Left ventricle myocardium superior (tissue), 1 donor: ENCODE data around the gene MKRN2OS. TPM values are rescaled to one million over a fixed set of nuclear protein-coding genes. Genes with fewer than 3 reads are reported as not detected.

ENCODE experiments used
- ATAC-seq: fragments of 200-7000 bp; cut with Tn5 transposase; one replicate; pipeline ENCODE4 v1.9.1; 2020; ENCODE audit warnings: mild to moderate bottlenecking, moderate library complexity
- DNase-seq: peaks from one replicate; pipeline ENCODE4 v3.0.0-alpha.2; 2020
- intact Hi-C: fragments of 100-400 bp; cut with micrococcal nuclease; formaldehyde crosslinking; loops from one replicate; pipeline ENCODE4 v1.11.0; 2022
- long read RNA-seq: library from polyadenylated mRNA; unstranded; transcript quantifications from one replicate; pipeline ENCODE4 v2.0.0, GENCODE V29; 2021
- total RNA-seq: library from RNA; stranded (reverse); fragmentation: NEBNext Ultra II Directional; extraction: Animal tissue kit (Norgen Biotek cat#: 25700); gene quantifications from one replicate; pipeline ENCODE4 v1.2.1, GENCODE V29; 2021
- donor health status: DM: no; HTN: yes; CAD: no; lungs with severe emphysema.

The MKRN2OS gene, protein sequence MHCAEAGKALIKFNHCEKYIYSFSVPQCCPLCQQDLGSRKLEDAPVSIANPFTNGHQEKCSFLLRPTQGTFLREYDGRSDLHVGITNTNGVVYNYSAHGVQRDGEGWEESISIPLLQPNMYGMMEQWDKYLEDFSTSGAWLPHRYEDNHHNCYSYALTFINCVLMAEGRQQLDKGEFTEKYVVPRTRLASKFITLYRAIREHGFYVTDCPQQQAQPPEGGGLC
- not detected for total RNA-seq
- long read RNA-seq, result 0 reads

GRCh38 chr3:12545473-12545791 is at the start of gene MKRN2OS:
Gene MKRN2OS (minus strand): TSS chr3:12545499. CDS start chr3:12545464, 35 bp downstream.
- intact Hi-C loops, result no loop called here
- DNase-seq (no peak), ATAC-seq (no peak)

- ATAC-seq (no peak), DNase-seq (no peak)
- intact Hi-C loops, result no loop called here
Measured at GRCh38 chr3:12593473-12593872, 48.2 kb upstream of the MKRN2OS start.

- ATAC-seq, result peak; percentile 57
- intact Hi-C loops, result no loop called here
Measured at GRCh38 chr3:12591997-12592715, 46.9 kb upstream of the MKRN2OS start.

GRCh38 chr3:12591456-12591855 is 46.2 kb upstream of the MKRN2OS start:
- DNase-seq, result no peak
- ATAC-seq, result no peak
- intact Hi-C loops, result no loop called here

More at GRCh38 chr3:12591997-12592715, 46.9 kb upstream of the MKRN2OS start:
- DNase-seq, result no peak

DNA sequence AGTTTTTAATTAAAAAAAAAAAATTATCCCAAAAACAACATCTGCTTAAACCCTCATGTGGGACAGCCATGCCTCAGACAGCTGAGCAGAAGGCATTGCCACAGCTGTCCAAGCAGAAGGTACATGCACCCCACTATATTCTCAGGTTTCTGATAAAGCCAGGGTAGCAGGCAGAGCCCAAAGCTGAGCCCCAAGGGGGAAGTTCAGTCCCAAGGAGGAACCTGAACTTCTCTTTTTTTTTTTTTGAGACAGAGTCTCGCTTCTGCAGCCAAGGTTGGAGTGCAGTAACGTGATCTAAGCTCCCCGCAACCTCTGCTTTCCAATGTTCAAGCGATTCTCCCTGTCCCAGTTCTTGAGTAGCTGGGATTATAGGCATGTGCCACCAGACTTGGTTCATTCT is 44.8 kb upstream of the MKRN2OS start:
- DNase-seq (no peak), ATAC-seq (no peak)
- intact Hi-C loops, result no loop called here

GRCh38 chr3:12588039-12589009 is 43.0 kb upstream of the MKRN2OS start:
- DNase-seq (no peak), ATAC-seq (no peak)
- intact Hi-C loops, result no loop called here

GRCh38 chr3:12586403-12586802 is 41.1 kb upstream of the MKRN2OS start:
- ATAC-seq (no peak), DNase-seq (no peak)
- intact Hi-C loops, result no loop called here

DNA sequence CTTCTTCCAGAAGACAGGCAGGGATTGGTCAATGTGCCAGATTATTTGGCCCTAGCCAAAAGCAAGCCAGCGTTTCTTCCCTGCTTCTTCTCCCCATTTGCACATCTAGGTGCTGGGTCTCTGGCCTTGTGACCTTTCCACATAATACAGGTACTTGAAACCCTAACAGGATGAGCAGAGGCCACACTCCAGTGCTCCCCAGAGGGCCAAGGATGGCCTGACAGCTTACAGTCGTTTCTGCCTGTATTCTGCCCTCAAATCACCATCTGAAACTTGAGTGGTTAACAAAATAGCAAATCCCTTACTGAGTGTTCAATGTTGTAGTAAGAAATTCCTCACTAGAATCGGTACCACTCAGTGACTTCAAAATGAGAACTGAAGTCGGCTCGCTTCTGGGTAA is 40.7 kb upstream of the MKRN2OS start:
- DNase-seq, result no peak
- no peak for ATAC-seq
- intact Hi-C loops, result no loop called here

DNA sequence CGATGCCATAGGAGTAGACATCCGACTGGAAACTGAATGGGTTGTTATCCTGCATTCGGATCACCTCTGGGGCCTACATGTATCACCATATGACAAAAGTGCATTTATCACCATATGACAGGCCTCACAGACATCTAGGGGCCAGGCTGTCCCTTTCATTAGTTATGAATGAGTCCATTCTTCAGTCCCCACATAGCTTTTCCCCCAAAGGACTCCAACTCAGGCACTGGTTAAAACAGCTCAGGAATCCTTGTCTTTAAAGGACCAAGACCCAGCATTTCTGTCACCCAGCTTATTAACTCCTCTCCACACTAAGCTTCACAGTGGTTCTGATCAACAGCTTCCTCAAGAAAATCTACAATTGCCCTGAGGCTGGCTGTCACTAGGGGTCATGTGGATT is 39.9 kb upstream of the MKRN2OS start:
- intact Hi-C loops, result no loop called here
- no peak for DNase-seq

GRCh38 chr3:12584083-12584482 is 38.8 kb upstream of the MKRN2OS start:
- intact Hi-C loops, result no loop called here
- DNase-seq (no peak), ATAC-seq (no peak)

More for the DNA sequence above, 39.9 kb upstream of the MKRN2OS start:
- ATAC-seq, result no peak

DNA sequence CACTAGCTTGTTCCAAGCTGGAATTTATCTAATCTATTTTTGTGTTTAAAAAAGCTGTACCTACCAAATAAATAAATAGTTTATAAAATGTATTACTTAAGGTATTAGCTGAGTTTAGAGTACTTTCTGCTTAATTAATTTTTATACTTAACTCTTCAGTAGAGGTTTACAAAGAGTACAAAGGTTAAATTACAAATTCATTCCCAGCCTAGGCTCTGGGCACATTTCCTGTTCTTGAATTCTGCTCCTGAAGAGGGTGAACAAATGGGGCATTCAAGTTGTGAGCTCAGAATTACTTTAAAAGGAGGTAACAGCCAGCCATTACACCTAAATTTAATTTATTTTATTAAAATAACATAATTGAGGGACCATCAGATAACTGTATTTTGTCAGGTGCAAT is 38.0 kb upstream of the MKRN2OS start:
- ATAC-seq (no peak), DNase-seq (no peak)
- intact Hi-C loops, result no loop called here

- ATAC-seq (no peak), DNase-seq (no peak)
- intact Hi-C loops, result no loop called here
Measured at GRCh38 chr3:12582730-12583129, 37.4 kb upstream of the MKRN2OS start.

- no peak for ATAC-seq
- no peak for DNase-seq
- intact Hi-C loops, result no loop called here
Measured at GRCh38 chr3:12579905-12580304, 34.6 kb upstream of the MKRN2OS start.

- intact Hi-C loops, result no loop called here
- no peak for ATAC-seq
Measured at GRCh38 chr3:12579456-12579855, 34.2 kb upstream of the MKRN2OS start.

GRCh38 chr3:12578742-12579141 is 33.4 kb upstream of the MKRN2OS start:
- intact Hi-C loops, result no loop called here
- DNase-seq, result no peak
- ATAC-seq, result no peak

More at GRCh38 chr3:12579456-12579855, 34.2 kb upstream of the MKRN2OS start:
- no peak for DNase-seq

GRCh38 chr3:12577379-12577778 is 32.1 kb upstream of the MKRN2OS start:
- DNase-seq (no peak), ATAC-seq (no peak)
- intact Hi-C loops, result no loop called here

- DNase-seq (peak; percentile 55), ATAC-seq (peak; percentile 89)
- intact Hi-C loops, result no loop called here
Measured at GRCh38 chr3:12574661-12575060, 29.4 kb upstream of the MKRN2OS start.

- intact Hi-C loops, result no loop called here
- no peak for ATAC-seq
- no peak for DNase-seq
Measured at GRCh38 chr3:12574131-12574530, 28.8 kb upstream of the MKRN2OS start.

GRCh38 chr3:12571986-12572385 is 26.7 kb upstream of the MKRN2OS start:
- no peak for DNase-seq
- intact Hi-C loops, result no loop called here
- no peak for ATAC-seq

- DNase-seq (no peak), ATAC-seq (no peak)
- intact Hi-C loops, result no loop called here
Measured at GRCh38 chr3:12569836-12570235, 24.5 kb upstream of the MKRN2OS start.
